H9 (cell line): ENCODE data around the gene ZBTB26. TPM values are rescaled to one million over a fixed set of nuclear protein-coding genes. Genes with fewer than 3 reads are reported as not detected.

Experiments used
- DNase-seq: peaks from one replicate; pipeline ENCODE4 v3.0.0-alpha.2; 2017
- H2AFZ ChIP-seq: one replicate; pipeline ENCODE4 v1.6.1; 2013; ENCODE audit warnings: mild to moderate bottlenecking, low read length, control low read depth, moderate library complexity
- H2AK5ac ChIP-seq: 2 replicates; pipeline ENCODE4 v1.6.1; 2013; ENCODE audit warnings: low read length, control low read depth, mixed read lengths; ENCODE audit not compliant: insufficient read length
- H2BK120ac ChIP-seq: one replicate; pipeline ENCODE4 v1.6.1; 2013; ENCODE audit warnings: low read depth, mild to moderate bottlenecking, low read length, control low read depth, inconsistent platforms; ENCODE audit not compliant: poor library complexity, severe bottlenecking
- H2BK12ac ChIP-seq: 2 replicates; pipeline ENCODE4 v1.6.1; 2013; ENCODE audit warnings: low read length, control low read depth, mixed read lengths, low read depth; ENCODE audit not compliant: insufficient read length
- H2BK15ac ChIP-seq: 2 replicates; pipeline ENCODE4 v1.6.1; 2013; ENCODE audit warnings: low read depth, low read length, control low read depth
- H2BK20ac ChIP-seq: one replicate; pipeline ENCODE4 v1.6.1; 2013; ENCODE audit warnings: low read depth, mild to moderate bottlenecking, low read length, control low read depth, inconsistent platforms; ENCODE audit not compliant: poor library complexity, severe bottlenecking
- H2BK5ac ChIP-seq: 2 replicates; pipeline ENCODE4 v1.6.1; 2013; ENCODE audit warnings: low read length, control low read depth, mixed read lengths; ENCODE audit not compliant: insufficient read length
- H3K14ac ChIP-seq: 2 replicates; pipeline ENCODE4 v1.6.1; 2013; ENCODE audit warnings: low read length, control low read depth; ENCODE audit not compliant: insufficient read depth
- H3K18ac ChIP-seq: 2 replicates; pipeline ENCODE4 v1.6.1; 2013; ENCODE audit warnings: low read depth, mild to moderate bottlenecking, mixed read lengths, low read length, control low read depth; ENCODE audit not compliant: insufficient read length
- H3K23ac ChIP-seq: 2 replicates; pipeline ENCODE4 v1.6.1; 2013; ENCODE audit warnings: low read length, control low read depth, mixed read lengths, low read depth; ENCODE audit not compliant: insufficient read length
- H3K23me2 ChIP-seq: 2 replicates; pipeline ENCODE4 v1.6.1; 2013; ENCODE audit warnings: low read depth, mild to moderate bottlenecking, mixed read lengths, low read length, control low read depth; ENCODE audit not compliant: insufficient read length, poor library complexity, severe bottlenecking
- H3K27ac ChIP-seq: 2 replicates; pipeline ENCODE4 v1.5.1; 2013; ENCODE audit warnings: low read length, control low read depth, mixed read lengths, low read depth; ENCODE audit not compliant: insufficient read length
- H3K27me3 ChIP-seq: 2 replicates; pipeline ENCODE4 v1.6.1; 2013; ENCODE audit warnings: low read length, control low read depth, inconsistent platforms; ENCODE audit not compliant: insufficient read depth
- H3K4ac ChIP-seq: 2 replicates; pipeline ENCODE4 v1.6.1; 2013; ENCODE audit warnings: low read depth, mild to moderate bottlenecking, control low read depth, inconsistent platforms, low read length, moderate library complexity
- H3K4me1 ChIP-seq: 2 replicates; pipeline ENCODE4 v1.6.1; 2013; ENCODE audit warnings: low read length, control low read depth, inconsistent platforms; ENCODE audit not compliant: insufficient read depth
- H3K4me2 ChIP-seq: 2 replicates; pipeline ENCODE4 v1.6.1; 2013; ENCODE audit warnings: low read length, control low read depth, mixed read lengths; ENCODE audit not compliant: insufficient read length, insufficient read depth
- H3K56ac ChIP-seq: 2 replicates; pipeline ENCODE4 v1.6.1; 2013; ENCODE audit warnings: low read depth, mild to moderate bottlenecking, mixed read lengths, low read length, control low read depth; ENCODE audit not compliant: insufficient read length
- H3K79me1 ChIP-seq: 2 replicates; pipeline ENCODE4 v1.6.1; 2013; ENCODE audit warnings: low read depth, mild to moderate bottlenecking, moderate library complexity, low read length, control low read depth, inconsistent platforms; ENCODE audit not compliant: insufficient read depth, poor library complexity, severe bottlenecking
- H3K79me2 ChIP-seq: 2 replicates; pipeline ENCODE4 v1.6.1; 2013; ENCODE audit warnings: low read length, control low read depth, inconsistent platforms; ENCODE audit not compliant: insufficient read depth
- H3K9ac ChIP-seq: 2 replicates; pipeline ENCODE4 v1.6.1; 2013; ENCODE audit warnings: low read length, control low read depth, mixed read lengths; ENCODE audit not compliant: insufficient read length; ENCODE audit errors: extremely low read depth
- H3K9me3 ChIP-seq: one replicate; pipeline ENCODE4 v1.6.1; 2013; ENCODE audit warnings: low read depth, low read length, inconsistent platforms; ENCODE audit not compliant: control insufficient read depth
- H3T11ph ChIP-seq: one replicate; pipeline ENCODE4 v1.6.1; 2013; ENCODE audit warnings: mild to moderate bottlenecking, low read length, control low read depth, inconsistent platforms
- H4K20me1 ChIP-seq: one replicate; pipeline ENCODE4 v1.6.1; 2013; ENCODE audit not compliant: control insufficient read depth, insufficient read length, insufficient read depth
- H4K5ac ChIP-seq: 2 replicates; pipeline ENCODE4 v1.6.1; 2013; ENCODE audit warnings: low read depth, mild to moderate bottlenecking, mixed read lengths, low read length, control low read depth; ENCODE audit not compliant: insufficient read length
- H4K8ac ChIP-seq: replicated peaks from 2 replicates; pipeline ENCODE4 v1.6.1; 2013; ENCODE audit warnings: low read length, control low read depth, mixed read lengths, low read depth; ENCODE audit not compliant: insufficient read length
- H4K91ac ChIP-seq: 2 replicates; pipeline ENCODE4 v1.6.1; 2013; ENCODE audit warnings: low read depth, mild to moderate bottlenecking, moderate library complexity, mixed read lengths, low read length, control low read depth; ENCODE audit not compliant: insufficient read length
- H3K27ac Mint-ChIP-seq, 3 experiments: 2 replicates in 2 of 3; 3 replicates in 1 of 3; pipeline ENCODE4 v1.8.0; 2020 to 2021; ENCODE audit warnings: mixed read lengths in 3 of 3, mild to moderate bottlenecking in 1 of 3, moderate library complexity in 1 of 3
- H3K27me3 Mint-ChIP-seq: 2 replicates; pipeline ENCODE4 v1.8.0; 2021; ENCODE audit warnings: low read depth, mild to moderate bottlenecking, moderate library complexity, mixed read lengths
- H3K36me3 Mint-ChIP-seq, 3 experiments: 2 replicates in 2 of 3; 3 replicates in 1 of 3; pipeline ENCODE4 v1.8.0; 2020 to 2021; ENCODE audit warnings: low read depth in 3 of 3, mixed read lengths in 3 of 3; ENCODE audit not compliant: insufficient read depth in 1 of 3
- H3K4me1 Mint-ChIP-seq, 2 experiments: 2 replicates each; pipeline ENCODE4 v1.8.0; 2020; ENCODE audit warnings: mixed read lengths in 2 of 2
- H3K4me3 Mint-ChIP-seq, 2 experiments: 2 replicates in 1 of 2; 3 replicates in 1 of 2; pipeline ENCODE4 v1.8.0; 2020 to 2021; ENCODE audit warnings: mild to moderate bottlenecking in 2 of 2, mixed read lengths in 2 of 2, moderate library complexity in 1 of 2
- H3K9me3 Mint-ChIP-seq, 2 experiments: 2 replicates in 1 of 2; 3 replicates in 1 of 2; pipeline ENCODE4 v1.8.0; 2020; ENCODE audit warnings: mild to moderate bottlenecking in 2 of 2, mixed read lengths in 2 of 2, moderate library complexity in 1 of 2
- WGBS: extraction: QIAGEN DNeasy Blood & Tissue Kit; methylation state at CpG from one replicate; pipeline ENCODE4 v1.1.7; 2013; ENCODE audit warnings: missing lambda C conversion rate, low lambda C conversion rate, mixed read lengths; ENCODE audit not compliant: insufficient read length; ENCODE audit errors: extremely low coverage; 5-methylcytosine and 5-hydroxymethylcytosine counted together
- total RNA-seq: library from RNA; stranded (reverse); gene quantifications from 2 replicates; pipeline ENCODE4 v1.2.1, GENCODE V29; 2021
- TF ChIP-seq, protein P1 (sequence below): fragments of 200-600 bp; sonication (generic); conservative IDR thresholded peaks from 3 replicates; pipeline ENCODE4 v1.8.0; 2021; ENCODE audit warnings: antibody characterized with exemption, mild to moderate bottlenecking

The ZBTB26 gene
- total RNA-seq, 1 experiment from 2014 or later = 5.8 TPM

DNA sequence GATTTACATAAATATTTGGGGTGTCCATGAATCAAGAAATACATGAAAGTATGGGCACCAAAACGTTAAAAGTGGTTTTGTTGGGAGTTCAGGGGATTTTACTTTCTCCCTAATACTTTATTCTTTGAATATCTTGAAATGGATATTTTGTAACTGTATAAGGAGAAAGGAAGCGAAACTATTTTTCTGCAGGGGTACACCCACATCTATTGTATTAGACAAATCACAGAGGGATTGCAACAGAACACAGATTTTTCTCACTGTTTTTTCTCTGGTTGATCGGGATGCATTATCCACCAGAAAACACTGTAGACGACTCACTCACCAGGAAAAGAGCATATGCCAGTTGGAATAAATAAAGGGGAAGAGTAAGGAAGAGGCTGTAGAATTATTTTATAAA is 8.3 kb upstream of the ZBTB26 start:
- H4K91ac ChIP-seq = no peak overlapping the region
- no peak overlapping the region for H3K23ac ChIP-seq
- H3K27me3 Mint-ChIP-seq = no peaks in the 10 kb centered on the region
- H4K5ac ChIP-seq = no peak overlapping the region
- H3K79me2 ChIP-seq = peaks cover 18% of the 10 kb centered on the region; the same call in 1 of the 2 replicates
- no peak overlapping the region for H2BK120ac ChIP-seq
- no peaks in the 10 kb centered on the region for H4K20me1 ChIP-seq
- H3K4me1 ChIP-seq = peaks cover 2% of the 10 kb centered on the region; the same call in 1 of the 2 replicates
- peaks cover 11 to 17% of the 10 kb centered on the region in 2 experiments for H3K4me1 Mint-ChIP-seq
- H4K8ac ChIP-seq = no peak overlapping the region
- no peak overlapping the region for H2AK5ac ChIP-seq
- no peak overlapping the region for H2BK12ac ChIP-seq
- H3T11ph ChIP-seq = no peak overlapping the region
- 0 out of 5 replicates have a peak overlapping the region, but pooled peaks of 1 of the 2 experiments have one; percentile 12 for H3K4me3 Mint-ChIP-seq
- H3K9me3 Mint-ChIP-seq = no peaks in the 10 kb centered on the region
- no CpG with 5 or more reads among the region's 4 CpGs for WGBS
- H3K18ac ChIP-seq = no peak overlapping the region
- peak overlapping the region; percentile 72 for H3K27ac ChIP-seq
- H2AFZ ChIP-seq = no peak overlapping the region
- H3K36me3 Mint-ChIP-seq = peaks cover 6 to 33% (median 26%) of the 10 kb centered on the region in 3 experiments
- no peak overlapping the region for H2BK15ac ChIP-seq
- peaks cover 3% of the 10 kb centered on the region for H3K23me2 ChIP-seq
- no peak overlapping the region for H3K9ac ChIP-seq
- no peak overlapping the region for H2BK5ac ChIP-seq
- no peaks in the 10 kb centered on the region for H3K9me3 ChIP-seq
- no peak overlapping the region for H3K56ac ChIP-seq
- TF ChIP-seq, protein P1, sequence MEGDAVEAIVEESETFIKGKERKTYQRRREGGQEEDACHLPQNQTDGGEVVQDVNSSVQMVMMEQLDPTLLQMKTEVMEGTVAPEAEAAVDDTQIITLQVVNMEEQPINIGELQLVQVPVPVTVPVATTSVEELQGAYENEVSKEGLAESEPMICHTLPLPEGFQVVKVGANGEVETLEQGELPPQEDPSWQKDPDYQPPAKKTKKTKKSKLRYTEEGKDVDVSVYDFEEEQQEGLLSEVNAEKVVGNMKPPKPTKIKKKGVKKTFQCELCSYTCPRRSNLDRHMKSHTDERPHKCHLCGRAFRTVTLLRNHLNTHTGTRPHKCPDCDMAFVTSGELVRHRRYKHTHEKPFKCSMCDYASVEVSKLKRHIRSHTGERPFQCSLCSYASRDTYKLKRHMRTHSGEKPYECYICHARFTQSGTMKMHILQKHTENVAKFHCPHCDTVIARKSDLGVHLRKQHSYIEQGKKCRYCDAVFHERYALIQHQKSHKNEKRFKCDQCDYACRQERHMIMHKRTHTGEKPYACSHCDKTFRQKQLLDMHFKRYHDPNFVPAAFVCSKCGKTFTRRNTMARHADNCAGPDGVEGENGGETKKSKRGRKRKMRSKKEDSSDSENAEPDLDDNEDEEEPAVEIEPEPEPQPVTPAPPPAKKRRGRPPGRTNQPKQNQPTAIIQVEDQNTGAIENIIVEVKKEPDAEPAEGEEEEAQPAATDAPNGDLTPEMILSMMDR = no peak
- no peaks in the 10 kb centered on the region for H3K79me1 ChIP-seq
- H3K14ac ChIP-seq = no peak overlapping the region
- no peaks in the 10 kb centered on the region for H3K27me3 ChIP-seq
- no peak for DNase-seq
- peak overlapping the region in 2 of 3 experiments; percentile 1 to 73; a peak in 2 of 7 replicates for H3K27ac Mint-ChIP-seq
- H3K4me2 ChIP-seq = no peak overlapping the region
- H3K4ac ChIP-seq = no peak overlapping the region
- H2BK20ac ChIP-seq = no peak overlapping the region
